A549 (cell line): ENCODE results near the gene LAP3. TPM values are rescaled to one million over a fixed set of nuclear protein-coding genes. Genes with fewer than 3 reads are reported as not detected.

Experiments
- ATAC-seq, 2 experiments: fragments of 200-7000 bp in 1 of 2; fragments of >200 bp in 1 of 2; cut with Nextera tagmentation in 1 of 2; cut with Tn5 transposase in 1 of 2; 3 replicates each; pipeline versions ENCODE4 v1.8.0 to v1.9.1; 2018 to 2020; ENCODE audit warnings: mild to moderate bottlenecking in 1 of 2, moderate library complexity in 1 of 2
- CTCF ChIA-PET: fragments of 300-600 bp; sonication (Branson Sonifier 250); formaldehyde crosslinking; extraction: SDS; loops from one replicate; lab custom pipeline; 2021; ENCODE audit warnings: antibody characterized with exemption, inconsistent platforms; lab: Yijun Ruan, JAX
- POLR2A ChIA-PET: fragments of 350-600 bp; formaldehyde crosslinking; extraction: SDS; loops from one replicate; lab custom pipeline; 2021; ENCODE audit warnings: antibody characterized with exemption, inconsistent platforms; lab: Yijun Ruan, JAX
- DNase-seq, 2 experiments: peaks; one replicate each; pipeline versions ENCODE4 v3.0.0 to v3.0.0-alpha.2; 2011 to 2016; ENCODE audit warnings: low read depth in 1 of 2, low spot score in 1 of 2
- FAIRE-seq: peaks from 2 replicates; lab custom pipeline; 2011; peaks lifted over from hg19 to GRCh38; lab: Jason Lieb, UNC
- H3K27ac ChIP-seq, 2 experiments: fragments of >200 bp; sonication (Bioruptor Twin); formaldehyde crosslinking; 3 replicates each; pipeline ENCODE4 v1.5.1; 2016 to 2017
- H3K4me1 ChIP-seq: fragments of >200 bp; sonication (Bioruptor Twin); formaldehyde crosslinking; 3 replicates; pipeline ENCODE4 v1.6.1; 2016
- H3K4me2 ChIP-seq: fragments of >200 bp; sonication (Bioruptor Twin); formaldehyde crosslinking; 3 replicates; pipeline ENCODE4 v1.6.1; 2016
- H3K4me3 ChIP-seq: fragments of >200 bp; sonication (Bioruptor Twin); formaldehyde crosslinking; 3 replicates; pipeline ENCODE4 v1.5.1; 2016
- H3K9me3 ChIP-seq: fragments of >200 bp; sonication (Bioruptor Twin); formaldehyde crosslinking; 3 replicates; pipeline ENCODE4 v1.6.1; 2016
- CBX2 ChIP-seq: fragments of 200-600 bp; sonication (generic); IDR thresholded peaks from 2 replicates; pipeline ENCODE4 v1.6.1; 2016; ENCODE audit warnings: low read depth, mild to moderate bottlenecking, borderline replicate concordance
- CHD4 ChIP-seq: fragments of 200-600 bp; sonication (generic); IDR thresholded peaks from 2 replicates; pipeline ENCODE4 v1.6.1; 2016; ENCODE audit warnings: antibody characterized with exemption, mild to moderate bottlenecking, borderline replicate concordance
- EHF ChIP-seq: fragments of 250-450 bp; sonication (Bioruptor Pico); IDR thresholded peaks from 2 replicates; pipeline ENCODE4 v1.5.0; 2020; ENCODE audit warnings: mild to moderate bottlenecking
- EHMT2 ChIP-seq: fragments of 200-600 bp; sonication (generic); IDR thresholded peaks from 2 replicates; pipeline ENCODE4 v1.6.1; 2016; ENCODE audit warnings: antibody characterized with exemption, low read depth, mild to moderate bottlenecking, moderate library complexity
- EP300 ChIP-seq, 2 experiments: fragments of >200 bp; sonication (Bioruptor Twin); formaldehyde crosslinking; IDR thresholded peaks; 2 replicates in 1 of 2; 3 replicates in 1 of 2; pipeline ENCODE4 v1.6.1; 2016 to 2017
- FOSL2 ChIP-seq, 2 experiments: fragments of 450-650 bp in 1 of 2; fragments of >200 bp in 1 of 2; sonication (Bioruptor Twin) in 1 of 2; formaldehyde crosslinking; IDR thresholded peaks; 2 replicates each; pipeline versions ENCODE4 v1.5.0 to v1.6.1; 2016 to 2020; ENCODE audit warnings: mild to moderate bottlenecking in 1 of 2, moderate library complexity in 1 of 2
- FOXS1 ChIP-seq: fragments of 250-450 bp; sonication (Bioruptor Pico); IDR thresholded peaks from 2 replicates; pipeline ENCODE4 v1.5.0; 2020; ENCODE audit warnings: mild to moderate bottlenecking, moderate library complexity
- GATA3 ChIP-seq: IDR thresholded peaks from 2 replicates; pipeline ENCODE4 v1.6.1; 2012; ENCODE audit warnings: borderline replicate concordance
- HDAC2 ChIP-seq: fragments of 200-600 bp; sonication (generic); IDR thresholded peaks from 2 replicates; pipeline ENCODE4 v1.6.1; 2016
- HOXB5 ChIP-seq: fragments of 250-450 bp; sonication (Bioruptor Pico); IDR thresholded peaks from 2 replicates; pipeline ENCODE4 v1.5.0; 2020; ENCODE audit warnings: mild to moderate bottlenecking, moderate library complexity
- JUNB ChIP-seq: fragments of >200 bp; sonication (Bioruptor Twin); formaldehyde crosslinking; IDR thresholded peaks from 2 replicates; pipeline ENCODE4 v1.6.1; 2016
- KDM5A ChIP-seq: fragments of 200-600 bp; sonication (generic); IDR thresholded peaks from 2 replicates; pipeline ENCODE4 v1.6.1; 2016; ENCODE audit warnings: antibody characterized with exemption, mild to moderate bottlenecking
- MAFK ChIP-seq: fragments of 450-650 bp; IDR thresholded peaks from 2 replicates; pipeline ENCODE4 v1.6.1; 2014; ENCODE audit not compliant: partially characterized antibody
- PHF8 ChIP-seq: fragments of 200-600 bp; sonication (generic); IDR thresholded peaks from 2 replicates; pipeline ENCODE4 v1.6.1; 2016; ENCODE audit warnings: low read depth, mild to moderate bottlenecking, antibody characterized with exemption, moderate library complexity, borderline replicate concordance
- POLR2AphosphoS2 ChIP-seq: conservative IDR thresholded peaks from 2 replicates; pipeline ENCODE4 v1.6.1; 2012; ENCODE audit warnings: low read length, improper control_type of control experiment, inconsistent platforms
- RARB ChIP-seq: fragments of 250-450 bp; sonication (Bioruptor Pico); IDR thresholded peaks from 2 replicates; pipeline ENCODE4 v1.8.0; 2021; ENCODE audit warnings: mild to moderate bottlenecking, moderate library complexity
- RNF2 ChIP-seq: fragments of 200-600 bp; sonication (generic); IDR thresholded peaks from 2 replicates; pipeline ENCODE4 v1.6.1; 2016; ENCODE audit warnings: low read depth, mild to moderate bottlenecking, antibody characterized with exemption, moderate library complexity, borderline replicate concordance
- SREBF2 ChIP-seq: fragments of 450-650 bp; IDR thresholded peaks from 2 replicates; pipeline ENCODE4 v1.6.1; 2014; ENCODE audit warnings: mild to moderate bottlenecking, moderate library complexity
- TP53 ChIP-seq: fragments of 250-450 bp; sonication (Bioruptor Pico); IDR thresholded peaks from 2 replicates; pipeline ENCODE4 v1.5.0; 2021; ENCODE audit warnings: mild to moderate bottlenecking, moderate library complexity
- ZC3H11A ChIP-seq: fragments of 450-650 bp; IDR thresholded peaks from 2 replicates; pipeline ENCODE4 v1.6.1; 2014; ENCODE audit warnings: antibody characterized with exemption, mild to moderate bottlenecking
- ZFP36 ChIP-seq: fragments of 450-650 bp; IDR thresholded peaks from 2 replicates; pipeline ENCODE4 v1.6.1; 2014; ENCODE audit warnings: borderline replicate concordance; ENCODE audit not compliant: partially characterized antibody
- ZNF302 ChIP-seq: fragments of 250-450 bp; sonication (Bioruptor Pico); IDR thresholded peaks from 2 replicates; pipeline ENCODE4 v1.9.0; 2021; ENCODE audit warnings: inconsistent platforms, mild to moderate bottlenecking, moderate library complexity
- WGBS: methylation state at CpG from one replicate; pipeline ENCODE4 v1.1.6; 2017; ENCODE audit errors: missing lambda C conversion rate; 5-methylcytosine and 5-hydroxymethylcytosine counted together
- polyA plus RNA-seq, 4 experiments: library from polyadenylated mRNA; depleted of rRNA in 3 of 4; stranded (reverse); fragments of >200 nt; fragmentation: RNase III in 1 of 4; extraction: RNeasy Plus Mini Kit Qiagen cat#74134 plus additional on column Dnase treatment in 1 of 4; gene quantifications; 2 replicates in 3 of 4; 3 replicates in 1 of 4; pipeline ENCODE4 v1.2.3, GENCODE V29; 2011 to 2017
- TF ChIP-seq, protein P1 (sequence below): fragments of 200-600 bp; sonication (generic); IDR thresholded peaks from 2 replicates; pipeline ENCODE4 v1.6.1; 2016; ENCODE audit warnings: antibody characterized with exemption, mild to moderate bottlenecking, moderate library complexity
- TF ChIP-seq, protein P2 (sequence below): fragments of 150-350 bp; IDR thresholded peaks from 2 replicates; pipeline ENCODE4 v1.6.1; 2014; ENCODE audit warnings: low read depth, mild to moderate bottlenecking, low read length
- TF ChIP-seq, protein P3 (sequence below): IDR thresholded peaks from 2 replicates; pipeline ENCODE4 v1.6.1; 2012

LAP3 gene
- polyA plus RNA-seq, 2 of the 4 experiments (the other 2 are of a cell fraction), result 38.6 to 46.2 TPM

DNA sequence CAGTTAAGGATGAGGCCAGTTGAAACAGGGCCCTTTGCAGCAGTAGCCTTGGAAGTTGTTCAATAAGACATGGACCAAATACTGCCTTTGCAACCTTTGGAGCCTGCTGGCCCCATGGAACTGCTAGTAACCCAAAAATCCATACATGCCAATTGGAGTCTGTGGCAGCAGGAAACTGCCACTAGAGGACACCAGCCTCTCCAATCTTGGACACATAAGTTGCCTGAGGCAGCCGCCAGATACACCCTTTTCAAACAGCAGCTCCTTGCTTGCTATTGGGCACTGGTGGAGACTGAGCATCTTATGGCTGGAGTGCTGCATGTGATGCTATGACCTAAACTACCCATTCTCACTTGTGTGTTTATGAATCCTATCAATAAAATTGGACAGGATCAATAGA lies 14.8 kb upstream of the LAP3 start:
- TF ChIP-seq POLR2AphosphoS2 (no peak), ZC3H11A (no peak), EP300 (IDR thresholded peaks at IDR 0.05) (no peak), JUNB (no peak), HOXB5 (no peak), TP53 (CRISPR knock-in tag) (no peak), RARB (CRISPR knock-in tag) (no peak), PHF8 (no peak), EHMT2 (no peak), CHD4 (no peak), SREBF2 (no peak), FOSL2 (IDR thresholded peaks at IDR 0.05) (no peak), FOSL2 (CRISPR knock-in tag; IDR thresholded peaks at IDR 0.05) (no peak), MAFK (no peak), EHF (CRISPR knock-in tag) (no peak), RNF2 (no peak)
- TF ChIP-seq, protein P1, sequence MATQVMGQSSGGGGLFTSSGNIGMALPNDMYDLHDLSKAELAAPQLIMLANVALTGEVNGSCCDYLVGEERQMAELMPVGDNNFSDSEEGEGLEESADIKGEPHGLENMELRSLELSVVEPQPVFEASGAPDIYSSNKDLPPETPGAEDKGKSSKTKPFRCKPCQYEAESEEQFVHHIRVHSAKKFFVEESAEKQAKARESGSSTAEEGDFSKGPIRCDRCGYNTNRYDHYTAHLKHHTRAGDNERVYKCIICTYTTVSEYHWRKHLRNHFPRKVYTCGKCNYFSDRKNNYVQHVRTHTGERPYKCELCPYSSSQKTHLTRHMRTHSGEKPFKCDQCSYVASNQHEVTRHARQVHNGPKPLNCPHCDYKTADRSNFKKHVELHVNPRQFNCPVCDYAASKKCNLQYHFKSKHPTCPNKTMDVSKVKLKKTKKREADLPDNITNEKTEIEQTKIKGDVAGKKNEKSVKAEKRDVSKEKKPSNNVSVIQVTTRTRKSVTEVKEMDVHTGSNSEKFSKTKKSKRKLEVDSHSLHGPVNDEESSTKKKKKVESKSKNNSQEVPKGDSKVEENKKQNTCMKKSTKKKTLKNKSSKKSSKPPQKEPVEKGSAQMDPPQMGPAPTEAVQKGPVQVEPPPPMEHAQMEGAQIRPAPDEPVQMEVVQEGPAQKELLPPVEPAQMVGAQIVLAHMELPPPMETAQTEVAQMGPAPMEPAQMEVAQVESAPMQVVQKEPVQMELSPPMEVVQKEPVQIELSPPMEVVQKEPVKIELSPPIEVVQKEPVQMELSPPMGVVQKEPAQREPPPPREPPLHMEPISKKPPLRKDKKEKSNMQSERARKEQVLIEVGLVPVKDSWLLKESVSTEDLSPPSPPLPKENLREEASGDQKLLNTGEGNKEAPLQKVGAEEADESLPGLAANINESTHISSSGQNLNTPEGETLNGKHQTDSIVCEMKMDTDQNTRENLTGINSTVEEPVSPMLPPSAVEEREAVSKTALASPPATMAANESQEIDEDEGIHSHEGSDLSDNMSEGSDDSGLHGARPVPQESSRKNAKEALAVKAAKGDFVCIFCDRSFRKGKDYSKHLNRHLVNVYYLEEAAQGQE, result no peak
- TF ChIP-seq, protein P2, sequence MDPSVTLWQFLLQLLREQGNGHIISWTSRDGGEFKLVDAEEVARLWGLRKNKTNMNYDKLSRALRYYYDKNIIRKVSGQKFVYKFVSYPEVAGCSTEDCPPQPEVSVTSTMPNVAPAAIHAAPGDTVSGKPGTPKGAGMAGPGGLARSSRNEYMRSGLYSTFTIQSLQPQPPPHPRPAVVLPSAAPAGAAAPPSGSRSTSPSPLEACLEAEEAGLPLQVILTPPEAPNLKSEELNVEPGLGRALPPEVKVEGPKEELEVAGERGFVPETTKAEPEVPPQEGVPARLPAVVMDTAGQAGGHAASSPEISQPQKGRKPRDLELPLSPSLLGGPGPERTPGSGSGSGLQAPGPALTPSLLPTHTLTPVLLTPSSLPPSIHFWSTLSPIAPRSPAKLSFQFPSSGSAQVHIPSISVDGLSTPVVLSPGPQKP, result no peak
- TF ChIP-seq, protein P3, sequence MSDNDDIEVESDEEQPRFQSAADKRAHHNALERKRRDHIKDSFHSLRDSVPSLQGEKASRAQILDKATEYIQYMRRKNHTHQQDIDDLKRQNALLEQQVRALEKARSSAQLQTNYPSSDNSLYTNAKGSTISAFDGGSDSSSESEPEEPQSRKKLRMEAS, result no peak
- TF ChIP-seq, all 56 proteins: peak for 0
- Histone ChIP-seq H3K4me1 (no peaks in the 10 kb centered on the region), H3K27ac (no peak overlapping the region), H3K9me3 (no peaks in the 10 kb centered on the region), H3K4me3 (no peak overlapping the region), H3K4me2 (no peak overlapping the region)
- ATAC-seq (peak in 1 of 2 experiments; percentile 47; a peak in 3 of 6 replicates), FAIRE-seq (no peak), DNase-seq (peak in 1 of 2 experiments; percentile 14)
- no CpG with 5 or more reads among the region's 1 CpG for WGBS
- ChIA-PET CTCF (interaction anchor here (1.6 kb wide), 1 partner anchor 13 kb away, joined by 3 read pairs; no protein-coding TSS in a partner anchor), POLR2A (no interaction called here)

DNA sequence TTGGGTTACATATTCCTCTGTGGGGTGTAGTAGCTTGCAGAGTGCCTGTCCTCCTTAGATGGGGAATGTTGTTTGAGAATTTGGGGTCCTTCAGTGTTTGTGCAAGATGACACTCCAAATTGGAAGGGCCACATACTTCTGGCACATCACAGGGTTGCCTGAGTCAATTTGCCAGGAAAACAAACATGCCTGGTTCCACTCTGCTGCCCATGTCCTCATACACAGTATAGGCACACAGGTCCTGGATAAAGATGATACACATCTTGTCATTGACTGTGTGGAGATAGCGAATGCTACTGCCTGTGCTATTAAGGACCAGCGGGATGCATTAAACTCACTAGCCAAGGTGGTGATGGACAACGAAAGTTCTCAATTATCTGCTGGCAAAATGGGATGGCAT lies 11.2 kb upstream of the LAP3 start:
- Histone ChIP-seq H3K9me3 (no peaks in the 10 kb centered on the region), H3K4me2 (no peak overlapping the region), H3K4me1 (no peaks in the 10 kb centered on the region), H3K27ac (no peak overlapping the region), H3K4me3 (no peak overlapping the region)
- DNase-seq (no peak), ATAC-seq (no peak), FAIRE-seq (no peak)
- ChIA-PET CTCF (no interaction called here), POLR2A (no interaction called here)
- WGBS, result 87% methylated on average over 3 of the region's 3 CpGs
- TF ChIP-seq FOXS1 (CRISPR knock-in tag) (no peak), KDM5A (no peak), SREBF2 (no peak), PHF8 (no peak), ZC3H11A (no peak), HDAC2 (no peak), GATA3 (no peak), ZFP36 (no peak), FOSL2 (IDR thresholded peaks at IDR 0.05) (no peak), FOSL2 (CRISPR knock-in tag; IDR thresholded peaks at IDR 0.05) (no peak), ZNF302 (CRISPR knock-in tag) (no peak), CBX2 (no peak), TP53 (CRISPR knock-in tag) (no peak)
- TF ChIP-seq, protein P1, result no peak
